ENCODE results near the gene FXYD7.

Gene FXYD7

GRCh38 chr19:35107545-35107944 is 35.5 kb upstream of the FXYD7 start:
- H3K36me3 ChIP-seq (replicated peaks), result no peaks in the 10 kb centered on the region
- no peak for TF ChIP-seq CTCF (IDR thresholded peaks at IDR 0.05; ENCODE audit: low read depth, low read length, missing control alignments)
- no peak overlapping the region for H3K27ac ChIP-seq
- DNase-seq, result peak; percentile 22
- in situ Hi-C loops (cut with HindIII; ENCODE audit: low pct_ligation_motif_present, low sequenced_read_pairs), result no loop called here
- H3K27me3 ChIP-seq (replicated peaks), result no peaks in the 10 kb centered on the region
- no peak overlapping the region for H3K4me3 ChIP-seq (ENCODE audit: low read depth, low read length)

- no peak for TF ChIP-seq CTCF (IDR thresholded peaks at IDR 0.05; ENCODE audit: low read depth, low read length, missing control alignments)
- Histone ChIP-seq H3K4me3 (ENCODE audit: low read depth, low read length) (no peak overlapping the region), H3K36me3 (replicated peaks) (no peaks in the 10 kb centered on the region), H3K27ac (no peak overlapping the region), H3K27me3 (replicated peaks) (no peaks in the 10 kb centered on the region)
- in situ Hi-C loops (cut with HindIII; ENCODE audit: low pct_ligation_motif_present, low sequenced_read_pairs), result no loop called here
- DNase-seq, result no peak
These were observed 34.3 kb upstream of the FXYD7 start for GRCh38 chr19:35108730-35109129.

GRCh38 chr19:35109395-35110112 is 33.5 kb upstream of the FXYD7 start:
- H3K36me3 ChIP-seq (replicated peaks), result no peaks in the 10 kb centered on the region
- in situ Hi-C loops (cut with HindIII; ENCODE audit: low pct_ligation_motif_present, low sequenced_read_pairs), result no loop called here
- no peak overlapping the region for H3K4me3 ChIP-seq (ENCODE audit: low read depth, low read length)
- no peaks in the 10 kb centered on the region for H3K27me3 ChIP-seq (replicated peaks)
- DNase-seq, result no peak
- no peak overlapping the region for H3K27ac ChIP-seq
- no peak for TF ChIP-seq CTCF (IDR thresholded peaks at IDR 0.05; ENCODE audit: low read depth, low read length, missing control alignments)

GRCh38 chr19:35110974-35111373 is 32.1 kb upstream of the FXYD7 start:
- in situ Hi-C loops (cut with HindIII; ENCODE audit: low pct_ligation_motif_present, low sequenced_read_pairs), result no loop called here
- TF ChIP-seq CTCF (IDR thresholded peaks at IDR 0.05; ENCODE audit: low read depth, low read length, missing control alignments), result no peak
- no peaks in the 10 kb centered on the region for H3K27me3 ChIP-seq (replicated peaks)
- H3K4me3 ChIP-seq (ENCODE audit: low read depth, low read length), result no peak overlapping the region
- no peak for DNase-seq
- no peak overlapping the region for H3K27ac ChIP-seq
- no peaks in the 10 kb centered on the region for H3K36me3 ChIP-seq (replicated peaks)

- no peak for DNase-seq
- no peaks in the 10 kb centered on the region for H3K36me3 ChIP-seq (replicated peaks)
- H3K27me3 ChIP-seq (replicated peaks), result no peaks in the 10 kb centered on the region
- in situ Hi-C loops (cut with HindIII; ENCODE audit: low pct_ligation_motif_present, low sequenced_read_pairs), result no loop called here
- H3K27ac ChIP-seq, result no peak overlapping the region
- TF ChIP-seq CTCF (IDR thresholded peaks at IDR 0.05; ENCODE audit: low read depth, low read length, missing control alignments), result no peak
- H3K4me3 ChIP-seq (ENCODE audit: low read depth, low read length), result no peak overlapping the region
These were observed 29.9 kb upstream of the FXYD7 start for GRCh38 chr19:35112995-35113688.
